Tibial artery (tissue), 4 donors: ENCODE results near the gene PERM1.

Experiments used
- DNase-seq, 2 donors: peaks; one replicate each; pipeline ENCODE4 v3.0.0-alpha.2; 2019
- H3K27ac ChIP-seq, 2 donors: fragments of 200-600 bp; sonication (generic) in 1 of 2; 1 replicate in 1 of 2; 2 replicates in 1 of 2; pipeline ENCODE4 v1.5.1; 2018 to 2019; ENCODE audit warnings: mild to moderate bottlenecking in 1 of 2
- H3K27me3 ChIP-seq, 2 donors: fragments of 200-600 bp; sonication (generic) in 1 of 2; one replicate each; pipeline versions ENCODE4 v1.5.1 to v1.6.0; 2016 to 2019
- H3K36me3 ChIP-seq, 3 donors: fragments of 200-600 bp; sonication (generic) in 2 of 3; one replicate each; pipeline ENCODE4 v1.5.1; 2016 to 2019; ENCODE audit warnings: mild to moderate bottlenecking in 2 of 3
- H3K4me1 ChIP-seq, 4 donors: fragments of 200-600 bp; sonication (generic) in 2 of 4; 1 replicate in 3 of 4; 2 replicates in 1 of 4; pipeline ENCODE4 v1.5.1; 2016 to 2019
- H3K4me3 ChIP-seq, 2 donors: fragments of 200-600 bp; sonication (generic) in 1 of 2; 1 replicate in 1 of 2; 2 replicates in 1 of 2; pipeline ENCODE4 v1.5.1; 2018 to 2019; ENCODE audit warnings: mild to moderate bottlenecking in 2 of 2
- H3K9me3 ChIP-seq, 3 donors: fragments of 200-600 bp; sonication (generic) in 1 of 3; one replicate each; pipeline ENCODE4 v1.5.1; 2016 to 2019
- CTCF ChIP-seq, 2 experiments: fragments of 200-600 bp in 1 of 2; fragments of 450-650 bp in 1 of 2; IDR thresholded peaks; one replicate each; pipeline ENCODE4 v1.5.1; 2017 to 2019; ENCODE audit warnings: antibody characterized with exemption in 2 of 2, mild to moderate bottlenecking in 1 of 2, moderate library complexity in 1 of 2
- intact Hi-C: fragments of 100-400 bp; cut with DNase I; formaldehyde crosslinking; loops from one replicate; pipeline ENCODE4 v1.15.0; 2023; ENCODE audit warnings: low total_unique reads

The PERM1 gene

GRCh38 chr1:942411-942821 is 39.5 kb downstream of the PERM1 start:
- Histone ChIP-seq H3K36me3 (peaks cover 8 to 38% (median 24%) of the 10 kb centered on the region in 3 donors), H3K4me1 (peaks cover 0 to 37% (median 33%) of the 10 kb centered on the region in 4 donors), H3K4me3 (peak overlapping the region; percentile 43 to 57), H3K27ac (peak overlapping the region; percentile 26 to 71), H3K9me3 (no peaks in the 10 kb centered on the region), H3K27me3 (peaks cover 0 to 55% of the 10 kb centered on the region in 2 donors)
- DNase-seq, result no peak
- TF ChIP-seq CTCF (IDR thresholded peaks at IDR 0.05), result no peak
- intact Hi-C loops, result no loop called here

DNA sequence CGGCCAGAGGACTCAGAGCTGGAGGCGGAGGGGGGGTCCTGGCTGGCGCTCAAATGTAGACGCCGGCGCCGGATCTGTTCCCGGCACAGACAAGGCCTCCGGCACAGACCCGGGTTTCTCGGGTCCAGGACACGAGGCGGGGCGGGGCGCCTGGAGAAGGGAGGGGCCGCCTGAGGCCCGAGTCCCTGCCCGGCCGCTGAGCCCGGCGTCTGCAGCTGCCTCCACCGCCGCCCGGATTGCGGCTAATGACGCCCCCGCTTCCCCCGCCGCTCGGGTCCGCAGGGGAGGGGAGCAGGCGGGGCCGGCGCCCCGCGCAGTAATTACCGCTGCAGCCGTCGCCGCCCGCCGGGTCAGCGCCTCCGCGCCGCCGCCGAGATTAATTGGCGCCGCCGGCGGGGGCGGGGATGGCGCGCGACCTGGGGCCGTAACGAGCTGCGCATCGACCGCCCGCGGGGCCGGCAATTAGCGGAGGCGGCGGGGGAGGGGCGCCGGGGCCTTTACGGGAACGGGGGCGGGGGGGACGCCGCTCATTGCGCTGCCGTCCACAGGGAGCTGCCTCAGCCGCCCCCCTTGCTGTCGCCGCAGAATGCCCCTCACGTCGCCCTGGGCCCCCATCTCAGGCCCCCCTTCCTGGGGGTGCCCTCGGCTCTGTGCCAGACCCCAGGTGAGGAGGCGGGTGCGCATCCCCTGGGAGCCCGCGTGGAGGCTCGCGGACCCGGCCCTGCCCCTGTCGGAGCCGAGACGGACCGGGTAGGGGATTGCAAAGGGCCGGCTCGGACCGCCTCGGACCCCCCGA is 40.1 kb downstream of the PERM1 start:
- intact Hi-C loops, result no loop called here
- no peak for TF ChIP-seq CTCF (IDR thresholded peaks at IDR 0.05)
- peak overlapping the region; percentile 43 to 57 for H3K4me3 ChIP-seq
- peaks cover 0 to 61% of the 10 kb centered on the region in 2 donors for H3K27me3 ChIP-seq
- H3K27ac ChIP-seq, result peak overlapping the region; percentile 46 to 71
- DNase-seq, result peak; percentile 71 to 89
- peaks cover 7 to 32% (median 18%) of the 10 kb centered on the region in 3 donors for H3K36me3 ChIP-seq
- H3K9me3 ChIP-seq, result no peaks in the 10 kb centered on the region
- peaks cover 0 to 37% (median 33%) of the 10 kb centered on the region in 4 donors for H3K4me1 ChIP-seq

- peak overlapping the region; percentile 43 to 57 for H3K4me3 ChIP-seq
- H3K27ac ChIP-seq, result peak overlapping the region; percentile 46 to 71
- intact Hi-C loops, result no loop called here
- H3K27me3 ChIP-seq, result peaks cover 0 to 68% of the 10 kb centered on the region in 2 donors
- TF ChIP-seq CTCF (IDR thresholded peaks at IDR 0.05), result no peak
- H3K4me1 ChIP-seq, result peaks cover 0 to 37% (median 33%) of the 10 kb centered on the region in 4 donors
- H3K9me3 ChIP-seq, result no peaks in the 10 kb centered on the region
- H3K36me3 ChIP-seq, result peaks cover under 1 to 25% (median 12%) of the 10 kb centered on the region in 3 donors
- no peak for DNase-seq
These were observed 40.8 kb downstream of the PERM1 start for GRCh38 chr1:941015-941587.

DNA sequence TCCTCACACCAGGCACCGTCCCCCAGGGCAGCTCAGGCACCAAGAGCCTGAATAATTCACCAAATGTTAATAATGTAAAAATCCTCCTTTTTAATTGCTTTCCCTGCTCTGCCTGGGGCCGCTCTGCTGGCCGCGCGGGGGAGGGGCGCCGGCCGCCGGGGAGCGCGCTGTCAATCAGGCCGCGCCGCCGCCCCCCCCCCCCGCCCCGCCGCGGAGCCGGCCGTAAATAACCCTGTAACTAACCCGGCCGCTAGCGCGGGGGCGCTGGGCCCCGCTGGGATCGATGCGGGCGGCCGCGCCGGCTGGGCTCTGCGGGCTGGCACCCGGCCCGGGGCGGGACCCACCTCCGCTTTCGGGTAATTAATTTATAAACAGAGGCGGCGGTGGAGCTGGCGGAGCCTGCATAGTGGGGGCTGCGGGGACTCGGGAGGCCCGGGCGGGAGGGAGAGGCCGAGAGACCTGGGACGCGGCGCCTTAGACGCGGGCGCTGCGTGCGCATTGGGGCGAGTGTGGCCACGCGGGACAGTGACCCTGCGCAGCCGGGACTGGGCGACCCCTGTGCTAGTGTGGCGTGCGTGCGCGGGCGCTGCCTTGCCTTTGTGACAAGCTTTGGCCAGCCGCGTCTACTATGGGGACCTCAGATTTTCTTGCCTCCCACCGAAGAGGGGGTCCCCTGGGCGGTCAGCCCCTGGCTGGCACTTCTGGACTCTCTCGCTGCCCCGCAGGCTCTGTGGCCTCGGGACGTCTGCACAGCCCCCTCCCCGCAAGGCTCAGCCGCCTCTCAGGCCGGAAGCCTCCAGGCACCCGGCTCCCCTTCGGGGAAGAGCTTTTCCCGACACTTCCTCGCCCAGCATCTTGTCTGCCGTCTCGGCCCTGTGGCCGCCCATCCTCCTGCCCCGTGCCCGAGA is 41.5 kb downstream of the PERM1 start:
- intact Hi-C loops, result no loop called here

More for the DNA sequence above, 41.5 kb downstream of the PERM1 start:
- DNase-seq, result peak; percentile 49 to 85
- Histone ChIP-seq H3K36me3 (peaks cover 0 to 18% (median 6%) of the 10 kb centered on the region in 3 donors), H3K4me3 (peak overlapping the region; percentile 43 to 57), H3K4me1 (peaks cover 0 to 44% (median 33%) of the 10 kb centered on the region in 4 donors), H3K27me3 (peaks cover 0 to 75% of the 10 kb centered on the region in 2 donors), H3K27ac (peak overlapping the region; percentile 46 to 71), H3K9me3 (no peaks in the 10 kb centered on the region)
- TF ChIP-seq CTCF (IDR thresholded peaks at IDR 0.05), result no peak
